A673 (cell line): ENCODE measurements around the gene FBXL19. TPM values are rescaled to one million over a fixed set of nuclear protein-coding genes. Genes with fewer than 3 reads are reported as not detected.

ENCODE experiments used
- BruUV-seq: library from RNA; stranded (reverse); fragments of 400-500 nt; replicated peaks from 2 replicates; lab custom pipeline; 2021; lab: Mats Ljungman, UMichigan
- CTCF ChIA-PET: fragments of 300-600 bp; sonication (Branson Sonifier 250); formaldehyde crosslinking; loops from one replicate; lab custom pipeline; 2022; ENCODE audit warnings: antibody characterized with exemption; lab: Charles Lee
- POLR2A ChIA-PET: fragments of 300-600 bp; sonication (Branson Sonifier 250); formaldehyde crosslinking; loops from one replicate; lab custom pipeline; 2022; ENCODE audit warnings: antibody characterized with exemption; ENCODE audit not compliant: low non-redundant PET; lab: Charles Lee
- DNase-seq: peaks from one replicate; pipeline ENCODE4 v3.0.0-alpha.2; 2015; ENCODE audit warnings: low spot score
- H3K27ac ChIP-seq: fragments of 200-600 bp; sonication (generic); 2 replicates; pipeline ENCODE4 v1.5.1; 2016; ENCODE audit warnings: mixed run types, low read depth, mild to moderate bottlenecking, mixed read lengths, antibody characterized with exemption, low read length; ENCODE audit not compliant: poor library complexity, severe bottlenecking
- H3K27me3 ChIP-seq: fragments of 200-600 bp; sonication (generic); replicated peaks from 2 replicates; pipeline ENCODE4 v1.6.1; 2017; ENCODE audit warnings: mixed run types, low read depth, mild to moderate bottlenecking, mixed read lengths, antibody characterized with exemption, low read length; ENCODE audit not compliant: insufficient read depth, poor library complexity
- H3K36me3 ChIP-seq: fragments of 200-600 bp; sonication (generic); 2 replicates; pipeline ENCODE4 v1.6.1; 2016; ENCODE audit warnings: mixed run types, mild to moderate bottlenecking, mixed read lengths, antibody characterized with exemption, low read length; ENCODE audit not compliant: insufficient read depth, poor library complexity, severe bottlenecking
- H3K4me1 ChIP-seq: fragments of 200-600 bp; sonication (generic); 2 replicates; pipeline ENCODE4 v1.6.1; 2017; ENCODE audit warnings: mixed run types, mild to moderate bottlenecking, mixed read lengths, antibody characterized with exemption, low read length; ENCODE audit not compliant: insufficient read depth, poor library complexity, severe bottlenecking
- H3K4me3 ChIP-seq: fragments of 200-600 bp; sonication (generic); 2 replicates; pipeline ENCODE4 v1.5.1; 2016; ENCODE audit warnings: low read depth, mixed run types, mild to moderate bottlenecking, mixed read lengths, low read length; ENCODE audit not compliant: poor library complexity, severe bottlenecking
- H3K9me3 ChIP-seq: fragments of 200-600 bp; sonication (generic); 2 replicates; pipeline ENCODE4 v1.6.1; 2016; ENCODE audit warnings: mixed run types, low read depth, mild to moderate bottlenecking, mixed read lengths, antibody characterized with exemption, low read length; ENCODE audit not compliant: poor library complexity, severe bottlenecking
- CTCF ChIP-seq: fragments of 300-800, 200-600 bp; sonication (generic); conservative IDR thresholded peaks from 2 replicates; pipeline ENCODE4 v1.5.1; 2017; ENCODE audit warnings: low read depth, mild to moderate bottlenecking, antibody characterized with exemption, low read length, moderate library complexity, mixed read lengths
- EZH2 ChIP-seq: fragments of 200-600 bp; sonication (generic); IDR thresholded peaks from 2 replicates; pipeline ENCODE4 v1.6.1; 2017; ENCODE audit warnings: borderline replicate concordance, low read depth, mild to moderate bottlenecking, mixed read lengths, antibody characterized with exemption, low read length; ENCODE audit not compliant: poor library complexity, severe bottlenecking
- intact Hi-C: fragments of 100-400 bp; cut with micrococcal nuclease; formaldehyde crosslinking; loops from one replicate; pipeline ENCODE4 v1.10.0; 2022; ENCODE audit not compliant: unreplicated experiment
- total RNA-seq: library from RNA; stranded (reverse); gene quantifications from 2 replicates; pipeline ENCODE4 v1.2.3, GENCODE V29; 2021

FBXL19 gene
- total RNA-seq, 1 experiment from 2014 or later = 39.3 TPM

DNA sequence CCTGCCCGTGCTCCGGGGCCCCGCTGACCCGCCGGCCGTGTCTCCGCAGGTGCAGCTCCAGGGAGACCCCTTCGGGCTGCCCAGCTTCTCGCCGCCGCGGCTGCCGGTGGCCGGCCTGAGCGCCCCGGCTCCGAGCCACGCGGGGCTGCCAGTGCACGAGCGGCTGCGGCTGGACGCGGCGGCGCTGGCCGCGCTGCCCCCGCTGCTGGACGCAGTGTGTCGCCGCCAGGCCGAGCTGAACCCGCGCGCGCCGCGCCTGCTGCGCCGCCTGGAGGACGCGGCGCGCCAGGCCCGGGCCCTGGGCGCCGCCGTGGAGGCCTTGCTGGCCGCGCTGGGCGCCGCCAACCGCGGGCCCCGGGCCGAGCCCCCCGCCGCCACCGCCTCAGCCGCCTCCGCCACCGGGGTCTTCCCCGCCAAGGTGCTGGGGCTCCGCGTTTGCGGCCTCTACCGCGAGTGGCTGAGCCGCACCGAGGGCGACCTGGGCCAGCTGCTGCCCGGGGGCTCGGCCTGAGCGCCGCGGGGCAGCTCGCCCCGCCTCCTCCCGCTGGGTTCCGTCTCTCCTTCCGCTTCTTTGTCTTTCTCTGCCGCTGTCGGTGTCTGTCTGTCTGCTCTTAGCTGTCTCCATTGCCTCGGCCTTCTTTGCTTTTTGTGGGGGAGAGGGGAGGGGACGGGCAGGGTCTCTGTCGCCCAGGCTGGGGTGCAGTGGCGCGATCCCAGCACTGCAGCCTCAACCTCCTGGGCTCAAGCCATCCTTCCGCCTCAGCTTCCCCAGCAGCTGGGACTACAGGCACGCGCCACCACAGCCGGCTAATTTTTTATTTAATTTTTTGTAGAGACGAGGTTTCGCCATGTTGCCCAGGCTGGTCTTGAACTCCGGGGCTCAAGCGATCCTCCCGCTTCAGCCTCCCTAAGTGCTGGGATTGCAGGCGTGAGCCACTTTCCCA is 21.1 kb upstream of the FBXL19 start:
- intact Hi-C loops = no loop called here
- H3K4me1 ChIP-seq = peaks cover 22% of the 10 kb centered on the region
- peak overlapping the region; percentile 42 for H3K4me3 ChIP-seq
- BruUV-seq = TSS peak; percentile 91
- H3K9me3 ChIP-seq = no peaks in the 10 kb centered on the region
- TF ChIP-seq CTCF (no peak), EZH2 (no peak)
- peak; percentile 73 for DNase-seq
- CTCF ChIA-PET = interaction anchor here (1.5 to 2.1 kb wide), 2 partner anchors 57 to 240 kb away, joined by 3 to 18 read pairs; no protein-coding TSS in a partner anchor
- H3K27ac ChIP-seq = peak overlapping the region; percentile 82
- POLR2A ChIA-PET = no interaction called here
- no peaks in the 10 kb centered on the region for H3K27me3 ChIP-seq
- no peaks in the 10 kb centered on the region for H3K36me3 ChIP-seq

DNA sequence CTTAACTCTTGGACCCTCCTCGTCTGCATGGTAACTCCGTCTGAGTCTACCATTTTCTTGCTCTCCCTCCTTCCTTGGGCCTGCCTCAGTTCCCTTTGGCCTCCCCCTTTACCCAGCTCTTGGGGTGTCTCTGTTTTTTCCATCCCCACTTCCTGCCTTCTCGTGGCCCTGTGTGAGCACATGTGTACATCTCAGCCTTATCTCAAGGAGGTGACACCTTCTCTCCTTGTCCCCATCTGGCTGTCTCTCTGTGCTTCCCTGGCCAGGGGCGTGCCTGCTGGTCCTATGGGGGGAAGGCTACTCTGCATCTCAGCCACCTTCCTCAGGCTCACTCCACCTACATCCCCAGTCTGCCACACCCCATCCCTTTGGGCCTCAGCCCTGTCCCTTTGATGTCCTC is 20.4 kb upstream of the FBXL19 start:
- Histone ChIP-seq H3K4me1 (peaks cover 22% of the 10 kb centered on the region), H3K27ac (peak overlapping the region; percentile 82), H3K4me3 (no peak overlapping the region), H3K9me3 (no peaks in the 10 kb centered on the region), H3K36me3 (no peaks in the 10 kb centered on the region), H3K27me3 (no peaks in the 10 kb centered on the region)
- ChIA-PET CTCF (interaction anchor here (1.5 to 2.1 kb wide), 2 partner anchors 58 to 239 kb away, joined by 3 to 18 read pairs; no protein-coding TSS in a partner anchor), POLR2A (no interaction called here)
- intact Hi-C loops = no loop called here
- TF ChIP-seq CTCF (no peak), EZH2 (no peak)
- no peak for DNase-seq
- BruUV-seq = no TSS peak

DNA sequence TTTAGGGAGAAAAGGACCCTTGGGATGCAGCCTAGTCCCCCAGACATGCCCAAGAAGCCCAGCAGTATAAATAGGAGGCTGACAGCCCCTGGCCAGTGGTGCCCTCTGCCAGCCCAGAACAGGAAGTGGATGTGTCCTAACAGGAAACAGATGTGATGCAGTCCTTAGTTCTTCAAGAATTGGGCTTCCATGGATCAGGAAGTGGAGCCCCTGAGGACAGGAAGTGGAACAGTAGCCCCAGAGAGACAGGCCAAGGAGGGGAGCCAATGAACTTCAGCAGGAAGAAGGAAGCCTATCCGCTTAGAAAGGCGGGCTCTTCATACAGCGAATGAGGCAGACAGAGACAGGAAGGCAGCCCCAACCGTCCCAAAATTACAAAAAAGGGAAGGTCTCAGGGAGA is 19.8 kb upstream of the FBXL19 start:
- CTCF ChIA-PET = interaction anchor here (2.1 kb wide), 1 partner anchor 58 kb away, joined by 18 read pairs; no protein-coding TSS in a partner anchor
- BruUV-seq = no TSS peak
- POLR2A ChIA-PET = no interaction called here
- Histone ChIP-seq H3K9me3 (no peaks in the 10 kb centered on the region), H3K4me3 (no peak overlapping the region), H3K36me3 (no peaks in the 10 kb centered on the region), H3K27me3 (no peaks in the 10 kb centered on the region), H3K27ac (peak overlapping the region; percentile 82), H3K4me1 (peaks cover 22% of the 10 kb centered on the region)
- TF ChIP-seq EZH2 = no peak
- TF ChIP-seq CTCF = no peak
- intact Hi-C loops = no loop called here
- peak; percentile 93 for DNase-seq
